ENCODE results near the gene OBSCN. TPM values are rescaled to one million over a fixed set of nuclear protein-coding genes. Genes with fewer than 3 reads are reported as not detected.
A peak's percentile ranks its signal among the peaks of the same experiment; 100 is the strongest.

OBSCN gene
- total RNA-seq, 1 donor: 13.0 TPM

DNA sequence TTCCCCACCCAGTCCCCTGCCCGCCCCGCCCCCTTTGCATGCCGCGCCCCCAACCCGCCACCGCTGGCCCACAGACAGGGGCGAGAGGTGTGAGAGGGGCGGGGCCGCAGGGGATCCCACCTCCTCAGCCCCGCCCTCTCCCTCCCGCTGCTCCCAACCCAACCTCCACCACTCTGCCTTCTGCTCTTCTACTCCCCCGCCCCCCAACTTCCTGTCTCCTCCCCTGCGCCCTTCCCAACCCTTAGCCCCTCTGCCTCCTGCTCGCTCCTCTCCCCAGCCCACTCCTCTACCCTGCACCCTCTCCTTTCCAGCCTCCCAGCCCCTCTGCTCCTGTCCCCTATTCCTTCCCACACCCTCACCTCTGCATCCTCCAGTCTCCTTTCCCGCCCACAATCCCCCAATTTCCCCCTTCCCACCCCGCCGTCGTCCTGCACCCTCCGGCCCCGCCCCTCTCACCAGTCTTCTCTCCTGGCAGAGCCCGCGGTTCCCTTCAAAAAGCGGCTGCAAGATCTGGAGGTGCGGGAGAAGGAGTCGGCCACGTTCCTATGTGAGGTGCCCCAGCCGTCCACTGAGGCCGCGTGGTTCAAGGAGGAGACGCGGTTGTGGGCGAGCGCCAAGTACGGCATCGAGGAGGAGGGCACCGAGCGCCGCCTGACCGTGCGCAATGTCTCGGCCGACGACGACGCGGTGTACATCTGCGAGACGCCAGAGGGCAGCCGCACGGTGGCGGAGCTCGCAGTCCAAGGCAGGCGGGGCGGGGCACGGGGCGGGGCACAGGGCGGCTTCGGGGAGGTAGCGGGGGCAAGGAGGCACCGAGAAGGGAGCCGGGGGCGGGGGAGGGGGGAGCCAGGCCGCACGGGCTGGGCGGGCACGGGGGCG is 5.4 kb downstream of the OBSCN start:
- TF ChIP-seq, protein P1, sequence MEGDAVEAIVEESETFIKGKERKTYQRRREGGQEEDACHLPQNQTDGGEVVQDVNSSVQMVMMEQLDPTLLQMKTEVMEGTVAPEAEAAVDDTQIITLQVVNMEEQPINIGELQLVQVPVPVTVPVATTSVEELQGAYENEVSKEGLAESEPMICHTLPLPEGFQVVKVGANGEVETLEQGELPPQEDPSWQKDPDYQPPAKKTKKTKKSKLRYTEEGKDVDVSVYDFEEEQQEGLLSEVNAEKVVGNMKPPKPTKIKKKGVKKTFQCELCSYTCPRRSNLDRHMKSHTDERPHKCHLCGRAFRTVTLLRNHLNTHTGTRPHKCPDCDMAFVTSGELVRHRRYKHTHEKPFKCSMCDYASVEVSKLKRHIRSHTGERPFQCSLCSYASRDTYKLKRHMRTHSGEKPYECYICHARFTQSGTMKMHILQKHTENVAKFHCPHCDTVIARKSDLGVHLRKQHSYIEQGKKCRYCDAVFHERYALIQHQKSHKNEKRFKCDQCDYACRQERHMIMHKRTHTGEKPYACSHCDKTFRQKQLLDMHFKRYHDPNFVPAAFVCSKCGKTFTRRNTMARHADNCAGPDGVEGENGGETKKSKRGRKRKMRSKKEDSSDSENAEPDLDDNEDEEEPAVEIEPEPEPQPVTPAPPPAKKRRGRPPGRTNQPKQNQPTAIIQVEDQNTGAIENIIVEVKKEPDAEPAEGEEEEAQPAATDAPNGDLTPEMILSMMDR (IDR thresholded peaks at IDR 0.05; ENCODE audit: insufficient read depth, low read depth, low read length): peak; percentile 54
- DNase-seq (ENCODE audit: low read depth): peak; percentile 80
- peak overlapping the region; percentile 74 for H3K4me3 ChIP-seq (ENCODE audit: low read depth, low read length)

DNA sequence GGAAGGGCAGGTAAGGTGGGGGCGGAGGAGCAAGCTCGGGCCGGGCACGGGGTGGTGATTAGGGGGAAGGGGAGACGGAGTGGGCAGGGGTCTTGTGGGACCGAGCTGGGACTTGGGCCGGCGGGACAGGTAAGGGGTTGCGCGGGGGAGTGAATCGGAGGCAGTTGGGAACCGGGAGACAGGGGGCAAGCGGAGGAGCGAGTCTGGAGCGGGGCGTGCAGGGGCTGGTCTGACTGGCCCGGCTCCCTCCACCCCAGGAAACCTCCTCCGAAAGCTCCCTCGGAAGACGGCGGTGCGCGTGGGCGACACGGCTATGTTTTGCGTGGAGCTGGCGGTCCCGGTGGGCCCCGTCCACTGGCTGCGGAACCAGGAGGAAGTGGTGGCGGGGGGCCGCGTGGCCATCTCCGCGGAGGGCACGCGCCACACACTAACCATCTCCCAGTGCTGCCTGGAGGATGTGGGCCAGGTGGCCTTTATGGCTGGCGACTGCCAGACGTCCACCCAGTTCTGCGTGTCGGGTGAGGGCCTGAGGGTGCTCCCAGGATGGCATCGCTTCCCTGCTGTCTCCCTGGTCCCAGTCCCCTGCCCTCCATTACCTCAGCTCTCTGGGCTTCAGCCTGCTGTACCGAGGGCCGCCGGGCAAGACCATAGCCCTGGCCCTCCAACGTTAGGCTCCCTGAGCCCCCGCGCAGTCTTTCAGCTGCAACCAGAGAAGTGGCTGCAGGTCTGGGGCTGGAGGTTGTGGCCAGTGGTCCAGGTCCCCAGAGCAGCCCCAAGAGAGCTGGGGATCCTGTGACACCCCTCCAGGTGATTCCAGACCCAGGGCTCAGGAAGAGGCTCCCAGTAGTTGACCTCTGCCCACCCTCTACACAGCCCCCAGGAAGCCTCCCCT is 6.3 kb downstream of the OBSCN start:
- peak overlapping the region; percentile 74 for H3K4me3 ChIP-seq (ENCODE audit: low read depth, low read length)
- TF ChIP-seq, protein P1 (IDR thresholded peaks at IDR 0.05; ENCODE audit: insufficient read depth, low read depth, low read length): no peak

DNA sequence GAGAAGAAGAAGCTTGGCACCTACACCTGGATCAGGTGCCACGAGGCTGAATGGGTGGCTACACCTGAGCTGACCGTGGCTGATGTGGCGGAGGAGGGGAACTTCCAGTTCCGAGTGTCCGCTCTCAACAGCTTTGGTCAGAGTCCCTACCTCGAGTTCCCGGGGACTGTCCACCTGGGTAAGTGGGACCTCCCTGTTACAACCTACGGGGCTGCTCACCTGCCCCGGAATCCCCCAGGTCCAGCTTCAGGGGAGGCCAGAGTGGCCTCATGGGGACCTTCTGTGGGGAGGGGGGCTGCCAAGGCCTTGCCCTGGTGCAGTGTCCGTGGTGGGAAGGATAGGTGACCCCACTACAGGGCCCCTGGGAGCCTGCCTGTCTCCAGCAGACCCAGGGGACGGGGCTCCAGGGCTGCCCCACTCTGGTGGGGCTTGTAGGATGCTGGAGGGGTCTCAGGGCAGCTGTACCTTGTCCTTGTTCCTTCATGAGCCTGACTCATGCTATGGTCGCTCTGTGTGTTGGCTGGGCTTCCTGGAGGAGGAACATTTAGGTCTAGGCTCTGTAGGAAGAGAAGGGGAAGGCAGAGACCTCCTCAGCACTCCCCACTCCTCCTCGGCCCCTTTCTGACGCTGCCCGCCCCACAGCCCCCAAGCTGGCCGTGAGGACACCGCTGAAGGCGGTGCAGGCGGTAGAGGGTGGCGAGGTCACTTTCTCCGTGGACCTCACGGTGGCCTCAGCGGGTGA is 7.2 kb downstream of the OBSCN start:
- H3K4me3 ChIP-seq (ENCODE audit: low read depth, low read length): no peak overlapping the region
- TF ChIP-seq, protein P1 (IDR thresholded peaks at IDR 0.05; ENCODE audit: insufficient read depth, low read depth, low read length): no peak
- DNase-seq (ENCODE audit: low read depth): no peak

More for the DNA sequence above, 6.3 kb downstream of the OBSCN start:
- DNase-seq (ENCODE audit: low read depth): no peak

DNA sequence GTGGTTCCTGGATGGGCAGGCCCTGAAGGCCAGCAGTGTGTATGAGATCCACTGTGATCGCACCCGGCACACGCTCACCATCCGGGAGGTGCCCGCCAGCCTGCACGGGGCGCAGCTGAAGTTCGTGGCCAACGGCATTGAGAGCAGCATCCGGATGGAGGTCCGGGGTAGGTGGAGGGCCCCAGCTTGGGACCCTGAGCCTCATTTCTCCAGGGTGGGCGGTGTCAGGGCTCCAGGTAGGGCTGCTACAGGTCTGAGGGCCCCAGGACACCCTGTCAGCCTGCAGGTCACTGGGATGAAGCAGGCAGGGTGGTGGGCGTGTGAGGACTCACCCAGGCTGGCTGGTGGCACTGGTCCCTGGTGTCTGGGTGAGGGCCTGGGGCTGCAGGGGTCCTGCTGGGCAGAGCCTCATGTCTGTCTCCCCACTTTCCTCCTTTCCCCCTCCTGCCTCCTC is 7.8 kb downstream of the OBSCN start:
- DNase-seq (ENCODE audit: low read depth): no peak
- TF ChIP-seq, protein P1 (IDR thresholded peaks at IDR 0.05; ENCODE audit: insufficient read depth, low read depth, low read length): no peak
- H3K4me3 ChIP-seq (ENCODE audit: low read depth, low read length): no peak overlapping the region

DNA sequence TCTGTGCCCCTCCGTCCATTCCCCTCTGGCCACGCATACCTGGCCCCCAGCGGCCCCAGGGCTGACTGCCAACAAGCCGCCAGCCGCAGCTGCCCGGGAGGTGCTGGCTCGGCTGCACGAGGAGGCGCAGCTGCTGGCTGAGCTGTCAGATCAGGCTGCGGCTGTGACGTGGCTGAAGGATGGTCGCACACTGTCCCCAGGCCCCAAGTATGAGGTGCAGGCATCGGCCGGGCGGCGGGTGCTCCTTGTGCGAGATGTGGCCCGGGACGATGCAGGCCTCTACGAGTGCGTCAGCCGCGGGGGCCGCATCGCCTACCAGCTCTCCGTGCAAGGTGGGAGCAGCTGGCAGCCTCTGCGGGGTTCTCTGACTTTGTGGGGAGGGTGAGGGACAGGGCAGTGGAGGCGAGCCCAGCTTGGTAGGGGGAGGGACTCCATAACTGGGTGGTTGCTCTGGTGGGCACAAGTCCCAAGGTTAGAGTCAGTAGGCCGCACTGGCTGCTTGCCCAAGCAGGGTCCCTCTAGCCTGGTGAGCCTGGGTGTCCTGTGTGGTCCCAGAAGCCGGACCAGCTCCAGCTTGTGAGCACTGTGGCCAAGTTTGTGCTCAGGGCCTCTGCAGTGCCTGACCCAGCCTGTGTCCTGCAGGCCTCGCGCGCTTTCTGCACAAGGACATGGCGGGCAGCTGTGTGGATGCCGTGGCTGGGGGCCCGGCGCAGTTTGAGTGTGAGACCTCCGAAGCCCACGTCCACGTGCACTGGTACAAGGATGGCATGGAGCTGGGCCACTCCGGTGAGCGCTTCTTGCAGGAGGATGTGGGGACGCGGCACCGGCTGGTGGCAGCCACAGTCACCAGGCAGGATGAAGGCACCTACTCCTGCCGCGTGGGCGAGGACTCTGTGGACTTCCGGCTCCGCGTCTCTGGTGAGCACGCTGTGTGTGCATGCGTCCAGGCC is 8.8 kb downstream of the OBSCN start:
- TF ChIP-seq, protein P1 (IDR thresholded peaks at IDR 0.05; ENCODE audit: insufficient read depth, low read depth, low read length): no peak
- no peak for DNase-seq (ENCODE audit: low read depth)
- H3K4me3 ChIP-seq (ENCODE audit: low read depth, low read length): no peak overlapping the region
